ENCODE measurements around the gene CPSF4L.

The CPSF4L gene

DNA sequence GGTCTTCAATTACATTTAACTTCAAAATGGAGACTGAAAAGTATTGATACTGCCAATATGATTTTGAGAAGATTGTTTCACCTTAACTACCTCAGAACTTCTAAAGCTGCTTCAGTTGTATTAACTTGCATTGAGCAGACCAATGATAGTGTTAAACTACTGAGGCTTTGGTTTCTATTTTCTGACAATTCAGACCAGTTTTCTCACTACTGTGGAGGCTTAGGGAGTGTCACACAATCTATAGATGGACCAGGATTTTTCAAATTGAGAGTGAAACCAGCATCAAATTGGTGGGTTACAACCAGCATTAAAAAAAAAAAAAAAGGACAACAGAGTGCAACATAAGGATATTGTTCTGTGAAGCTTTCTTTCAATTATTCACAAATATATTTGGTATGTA lies 47.7 kb downstream of the CPSF4L start:
- Histone ChIP-seq H3K4me3 (ENCODE audit: low read length) (no peak overlapping the region), H3K9ac (ENCODE audit: low read length) (no peak overlapping the region), H3K4me2 (ENCODE audit: low read length) (no peak overlapping the region), H3K27me3 (ENCODE audit: low read depth, low read length) (no peaks in the 10 kb centered on the region), H2AFZ (ENCODE audit: low read depth, low read length) (no peak overlapping the region), H3K79me2 (ENCODE audit: low read length) (no peaks in the 10 kb centered on the region), H3K9me3 (ENCODE audit: insufficient read depth, low read length) (no peaks in the 10 kb centered on the region), H3K36me3 (replicated peaks; ENCODE audit: low read depth, low read length) (peaks cover 20% of the 10 kb centered on the region), H3K4me1 (ENCODE audit: low read length) (no peaks in the 10 kb centered on the region), H3K27ac (ENCODE audit: low read length) (no peak overlapping the region), H4K20me1 (ENCODE audit: insufficient read depth, low read length) (peaks cover 16% of the 10 kb centered on the region)
- no peak for TF ChIP-seq EZH2phosphoT487 (IDR thresholded peaks at IDR 0.05; ENCODE audit: low read depth)
- TF ChIP-seq, protein P1, sequence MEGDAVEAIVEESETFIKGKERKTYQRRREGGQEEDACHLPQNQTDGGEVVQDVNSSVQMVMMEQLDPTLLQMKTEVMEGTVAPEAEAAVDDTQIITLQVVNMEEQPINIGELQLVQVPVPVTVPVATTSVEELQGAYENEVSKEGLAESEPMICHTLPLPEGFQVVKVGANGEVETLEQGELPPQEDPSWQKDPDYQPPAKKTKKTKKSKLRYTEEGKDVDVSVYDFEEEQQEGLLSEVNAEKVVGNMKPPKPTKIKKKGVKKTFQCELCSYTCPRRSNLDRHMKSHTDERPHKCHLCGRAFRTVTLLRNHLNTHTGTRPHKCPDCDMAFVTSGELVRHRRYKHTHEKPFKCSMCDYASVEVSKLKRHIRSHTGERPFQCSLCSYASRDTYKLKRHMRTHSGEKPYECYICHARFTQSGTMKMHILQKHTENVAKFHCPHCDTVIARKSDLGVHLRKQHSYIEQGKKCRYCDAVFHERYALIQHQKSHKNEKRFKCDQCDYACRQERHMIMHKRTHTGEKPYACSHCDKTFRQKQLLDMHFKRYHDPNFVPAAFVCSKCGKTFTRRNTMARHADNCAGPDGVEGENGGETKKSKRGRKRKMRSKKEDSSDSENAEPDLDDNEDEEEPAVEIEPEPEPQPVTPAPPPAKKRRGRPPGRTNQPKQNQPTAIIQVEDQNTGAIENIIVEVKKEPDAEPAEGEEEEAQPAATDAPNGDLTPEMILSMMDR (IDR thresholded peaks at IDR 0.05; ENCODE audit: low read depth, low read length) = no peak

DNA sequence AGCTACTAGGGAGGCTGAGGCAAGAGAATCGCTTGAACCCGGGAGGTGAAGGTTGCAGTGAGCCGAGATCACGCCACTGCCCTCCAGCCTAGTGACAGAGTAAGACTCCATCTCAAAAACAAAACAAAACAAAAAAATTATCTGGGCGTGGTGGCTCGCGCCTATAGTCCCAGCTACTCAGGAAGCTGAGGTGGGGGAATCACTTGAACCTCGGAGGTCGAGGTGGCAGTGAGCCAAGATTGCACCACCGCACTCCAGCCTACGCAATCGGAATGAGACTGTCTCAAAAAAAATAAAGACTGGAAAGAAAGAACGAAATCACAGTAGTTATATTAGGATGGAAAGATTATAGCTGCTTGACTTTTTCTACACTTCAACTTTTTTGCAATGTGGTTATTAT lies 49.9 kb downstream of the CPSF4L start:
- Histone ChIP-seq H3K27me3 (ENCODE audit: low read depth, low read length) (no peaks in the 10 kb centered on the region), H3K27ac (ENCODE audit: low read length) (no peak overlapping the region), H2AFZ (ENCODE audit: low read depth, low read length) (no peak overlapping the region), H4K20me1 (ENCODE audit: insufficient read depth, low read length) (peaks cover 16% of the 10 kb centered on the region), H3K4me2 (ENCODE audit: low read length) (no peak overlapping the region), H3K4me3 (ENCODE audit: low read length) (no peak overlapping the region), H3K9me3 (ENCODE audit: insufficient read depth, low read length) (no peaks in the 10 kb centered on the region), H3K36me3 (replicated peaks; ENCODE audit: low read depth, low read length) (peaks cover 35% of the 10 kb centered on the region), H3K79me2 (ENCODE audit: low read length) (no peaks in the 10 kb centered on the region), H3K4me1 (ENCODE audit: low read length) (no peaks in the 10 kb centered on the region), H3K9ac (ENCODE audit: low read length) (no peak overlapping the region)
- TF ChIP-seq, protein P1 (IDR thresholded peaks at IDR 0.05; ENCODE audit: low read depth, low read length) = no peak
- TF ChIP-seq EZH2phosphoT487 (IDR thresholded peaks at IDR 0.05; ENCODE audit: low read depth) = no peak

DNA sequence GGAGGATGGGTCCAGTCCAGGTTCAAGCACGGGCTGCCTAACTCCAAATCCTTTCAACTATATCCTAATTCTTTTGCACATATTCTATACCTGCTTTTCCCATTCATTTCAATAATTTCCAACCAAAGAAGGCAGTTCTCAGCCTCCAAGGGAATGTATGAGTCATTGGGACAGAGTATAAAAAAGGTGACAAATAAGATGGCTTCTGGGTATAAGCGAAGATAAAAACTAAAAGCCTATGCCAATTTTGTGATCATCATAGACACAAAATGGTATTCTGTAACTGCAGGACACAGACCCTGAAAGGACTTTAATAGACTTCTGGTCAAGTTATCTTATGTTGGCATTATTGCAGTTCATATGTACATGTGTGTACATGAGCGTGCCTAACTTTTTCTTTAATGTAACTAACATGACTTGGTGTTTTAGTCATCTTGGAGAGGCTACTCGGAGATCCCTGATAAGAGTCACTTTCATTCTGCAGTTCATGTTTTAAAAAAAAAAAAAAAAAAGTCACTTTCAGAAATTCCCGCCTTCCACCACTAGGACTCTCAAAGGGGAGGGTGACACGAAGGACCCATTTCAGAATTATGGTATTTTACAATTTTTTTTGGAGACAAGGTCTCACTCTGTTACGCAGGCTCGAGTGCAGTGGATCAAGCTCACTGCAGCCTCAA lies 51.5 kb downstream of the CPSF4L start:
- TF ChIP-seq, protein P1 (IDR thresholded peaks at IDR 0.05; ENCODE audit: low read depth, low read length) = no peak
- TF ChIP-seq EZH2phosphoT487 (IDR thresholded peaks at IDR 0.05; ENCODE audit: low read depth) = no peak
- no peaks in the 10 kb centered on the region for H3K79me2 ChIP-seq (ENCODE audit: low read length)
- H3K4me3 ChIP-seq (ENCODE audit: low read length) = no peak overlapping the region
- H3K36me3 ChIP-seq (replicated peaks; ENCODE audit: low read depth, low read length) = peaks cover 38% of the 10 kb centered on the region
- H3K4me1 ChIP-seq (ENCODE audit: low read length) = no peaks in the 10 kb centered on the region
- 0 out of 2 replicates have a peak, but pooled peaks cover 4% of the 10 kb centered on the region for H4K20me1 ChIP-seq (ENCODE audit: insufficient read depth, low read length)
- no peaks in the 10 kb centered on the region for H3K27me3 ChIP-seq (ENCODE audit: low read depth, low read length)
- no peak overlapping the region for H3K9ac ChIP-seq (ENCODE audit: low read length)
- H3K27ac ChIP-seq (ENCODE audit: low read length) = no peak overlapping the region
- no peak overlapping the region for H3K4me2 ChIP-seq (ENCODE audit: low read length)
- H3K9me3 ChIP-seq (ENCODE audit: insufficient read depth, low read length) = no peaks in the 10 kb centered on the region
- H2AFZ ChIP-seq (ENCODE audit: low read depth, low read length) = no peak overlapping the region

DNA sequence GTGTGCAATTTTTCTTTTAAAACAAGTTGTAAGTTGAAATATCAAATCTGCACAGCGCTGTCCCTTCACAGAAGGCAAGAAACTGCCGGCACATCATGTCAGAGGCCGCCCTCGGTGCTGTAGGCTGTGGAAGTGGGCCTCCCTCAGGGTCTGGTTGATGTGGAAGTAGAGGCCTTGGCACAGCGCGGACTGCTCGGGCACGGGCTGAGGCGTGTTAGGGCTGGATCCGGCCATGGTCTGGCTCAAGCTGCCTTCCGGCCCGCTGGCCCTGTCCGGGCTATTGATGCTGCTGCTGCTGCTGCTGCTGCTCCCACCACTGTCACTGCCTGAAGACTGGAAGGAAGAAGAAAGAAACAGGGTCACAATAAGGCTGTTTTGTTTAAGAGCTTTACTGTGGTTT lies 52.2 kb downstream of the CPSF4L start:
- Histone ChIP-seq H3K9me3 (ENCODE audit: insufficient read depth, low read length) (no peaks in the 10 kb centered on the region), H4K20me1 (ENCODE audit: insufficient read depth, low read length) (0 out of 2 replicates have a peak, but pooled peaks cover under 1% of the 10 kb centered on the region), H3K4me2 (ENCODE audit: low read length) (no peak overlapping the region), H3K27ac (ENCODE audit: low read length) (no peak overlapping the region), H3K4me1 (ENCODE audit: low read length) (no peaks in the 10 kb centered on the region), H3K27me3 (ENCODE audit: low read depth, low read length) (no peaks in the 10 kb centered on the region), H3K36me3 (replicated peaks; ENCODE audit: low read depth, low read length) (peaks cover 39% of the 10 kb centered on the region), H3K79me2 (ENCODE audit: low read length) (no peaks in the 10 kb centered on the region), H2AFZ (ENCODE audit: low read depth, low read length) (no peak overlapping the region), H3K4me3 (ENCODE audit: low read length) (no peak overlapping the region), H3K9ac (ENCODE audit: low read length) (no peak overlapping the region)
- TF ChIP-seq, protein P1 (IDR thresholded peaks at IDR 0.05; ENCODE audit: low read depth, low read length) = no peak
- no peak for TF ChIP-seq EZH2phosphoT487 (IDR thresholded peaks at IDR 0.05; ENCODE audit: low read depth)

All from OCI-LY3 (cell line).